GM19351 (cell line): ENCODE measurements around the gene MVD.

Experiments
- ATAC-seq: cut with Tn5 transposase; IDR thresholded peaks from one replicate; pipeline ENCODE4 v1.9.1; 2021; ENCODE audit warnings: mild to moderate bottlenecking, moderate library complexity; ENCODE audit not compliant: unreplicated experiment

MVD gene

DNA sequence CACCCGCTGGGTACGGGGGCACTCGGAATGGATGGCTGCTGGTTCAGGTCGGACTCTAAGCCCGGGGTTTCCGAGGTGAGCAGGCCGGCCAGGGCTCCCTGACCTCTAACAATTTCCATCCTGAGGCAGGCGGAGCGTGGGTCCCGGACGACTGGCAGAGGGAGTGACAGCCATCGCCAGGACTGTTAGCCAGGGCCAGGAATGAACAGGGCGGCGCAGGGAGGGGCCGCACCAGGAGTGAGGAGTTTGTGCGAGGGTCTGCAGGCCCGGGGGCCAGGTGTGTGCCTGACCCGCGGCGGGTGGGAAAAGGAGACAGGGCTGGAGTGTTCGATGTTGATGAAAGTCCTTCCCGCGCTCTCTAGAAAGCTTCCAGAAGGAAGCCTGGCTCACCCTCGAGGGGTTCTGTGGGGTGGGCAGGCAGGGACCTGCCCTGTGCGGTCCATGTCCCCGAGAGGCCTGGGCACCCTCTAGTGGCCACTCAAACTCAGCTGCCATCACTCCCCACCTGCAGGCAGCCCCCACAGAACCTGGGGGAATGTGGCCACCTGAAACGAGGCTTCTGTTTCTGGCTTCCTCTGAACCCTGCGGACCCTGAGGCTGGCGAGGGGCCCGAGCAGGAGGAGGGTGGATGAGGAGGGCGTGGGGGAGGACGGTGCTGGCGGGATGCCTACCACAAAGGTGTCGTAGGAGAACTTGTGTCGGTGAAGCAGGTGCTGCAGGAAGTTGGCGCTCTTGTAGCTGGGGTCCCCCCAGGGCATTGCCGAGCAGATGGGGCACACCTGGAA lies 35.1 kb upstream of the MVD start:
- ATAC-seq = no peak

GRCh38 chr16:88697116-88697830 lies 34.4 kb upstream of the MVD start:
- ATAC-seq = no peak

DNA sequence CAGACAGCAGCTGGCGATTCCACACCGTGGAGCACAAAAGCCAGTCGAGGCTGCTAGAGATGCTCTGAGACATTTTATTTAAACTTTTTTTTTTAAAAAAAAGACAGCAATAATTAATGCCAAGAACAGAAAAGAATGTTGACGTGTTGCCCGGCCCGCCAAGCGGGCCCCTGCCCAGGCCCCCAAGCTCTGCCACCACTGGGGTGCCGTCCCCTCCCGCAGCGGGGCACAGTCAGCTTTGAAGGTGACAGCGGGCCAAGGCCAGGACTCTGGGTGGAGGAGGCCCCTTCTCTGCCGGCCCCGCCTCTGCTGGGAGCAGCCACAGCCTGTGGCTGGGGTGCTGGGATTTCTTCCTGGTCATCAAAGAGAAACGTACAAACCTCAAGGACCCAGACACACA lies 33.5 kb upstream of the MVD start:
- no peak for ATAC-seq

DNA sequence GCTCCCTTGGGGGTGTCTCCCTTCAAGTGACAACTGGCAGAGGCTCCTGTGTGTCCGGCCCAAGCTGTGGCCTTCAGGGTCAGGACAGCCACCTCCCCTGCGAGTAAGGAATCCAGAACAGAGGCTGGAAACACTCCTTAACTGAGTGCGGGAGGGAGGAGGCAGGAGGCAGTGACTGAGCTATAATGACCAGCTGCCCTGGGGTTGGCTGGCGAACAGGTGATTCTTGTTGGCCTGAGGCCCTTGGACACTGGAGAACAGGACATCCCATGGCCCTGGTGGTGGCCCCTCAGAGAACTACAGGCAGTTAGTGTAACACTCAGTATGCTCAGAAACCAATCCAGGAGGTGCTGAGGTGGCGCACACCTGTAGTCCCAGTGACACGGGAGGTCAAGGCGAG lies 32.9 kb upstream of the MVD start:
- ATAC-seq = no peak

DNA sequence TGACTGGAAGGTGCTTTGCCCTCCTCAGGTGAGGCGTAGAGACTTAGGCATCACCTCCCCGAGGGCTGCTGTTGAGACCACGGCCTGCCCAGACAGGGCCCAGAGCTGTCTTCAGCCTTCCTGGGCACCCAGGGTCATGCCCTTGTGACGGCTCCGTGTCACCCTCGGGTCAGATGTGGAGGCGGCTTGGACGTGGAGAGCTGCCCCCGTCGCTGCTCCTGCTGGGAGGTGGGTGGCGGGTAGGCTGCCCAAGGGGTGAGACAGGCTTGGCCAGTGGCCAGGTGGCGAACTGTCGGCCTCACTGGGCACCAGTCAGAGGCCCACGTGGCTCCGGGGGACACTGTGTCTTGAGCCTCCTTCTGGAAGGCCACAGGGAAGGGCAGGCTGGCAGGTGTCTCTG lies 32.3 kb upstream of the MVD start:
- no peak for ATAC-seq

DNA sequence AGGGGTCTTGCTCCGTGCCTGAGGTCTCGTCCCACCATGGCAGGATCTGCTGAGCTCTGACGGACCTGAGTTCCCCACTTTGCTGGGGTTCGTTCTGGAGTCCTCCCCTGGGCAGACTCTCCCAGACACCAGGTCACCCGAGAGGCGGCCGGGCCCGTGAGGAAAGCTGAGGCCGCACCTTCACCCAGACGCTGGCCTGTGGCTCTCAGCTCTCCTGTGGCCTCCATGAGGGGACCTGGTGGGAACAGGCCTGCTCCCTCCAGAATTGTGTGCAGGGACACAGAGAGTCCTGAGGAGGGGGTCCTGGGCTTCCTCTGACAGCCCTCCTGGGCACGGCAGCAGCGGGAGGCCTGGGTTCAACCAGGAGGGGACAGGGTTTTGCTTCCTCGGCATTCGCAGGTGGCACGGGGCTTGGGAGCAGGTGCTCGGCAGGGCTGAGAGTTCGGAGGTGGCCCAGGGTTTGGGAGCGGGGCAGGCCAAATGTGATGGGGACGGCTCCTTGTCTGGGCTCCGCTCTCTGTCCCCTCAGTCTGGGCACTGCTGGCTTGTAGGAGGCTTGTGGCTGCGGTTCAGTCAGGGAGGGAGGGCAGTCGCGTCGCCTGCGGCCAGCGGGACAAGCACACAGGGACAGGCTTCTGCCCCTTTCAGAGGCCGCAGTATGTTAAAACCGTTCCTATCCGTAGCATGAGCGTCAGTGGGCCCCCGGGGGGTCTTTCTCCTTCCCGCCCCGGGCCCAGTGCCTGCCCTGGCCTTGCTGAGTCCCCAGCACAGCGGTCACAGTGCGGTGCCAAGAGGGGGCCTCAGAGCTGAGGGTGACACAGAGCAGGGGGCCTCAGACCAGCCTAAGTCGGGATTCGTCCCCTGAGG lies 31.6 kb upstream of the MVD start:
- no peak for ATAC-seq

DNA sequence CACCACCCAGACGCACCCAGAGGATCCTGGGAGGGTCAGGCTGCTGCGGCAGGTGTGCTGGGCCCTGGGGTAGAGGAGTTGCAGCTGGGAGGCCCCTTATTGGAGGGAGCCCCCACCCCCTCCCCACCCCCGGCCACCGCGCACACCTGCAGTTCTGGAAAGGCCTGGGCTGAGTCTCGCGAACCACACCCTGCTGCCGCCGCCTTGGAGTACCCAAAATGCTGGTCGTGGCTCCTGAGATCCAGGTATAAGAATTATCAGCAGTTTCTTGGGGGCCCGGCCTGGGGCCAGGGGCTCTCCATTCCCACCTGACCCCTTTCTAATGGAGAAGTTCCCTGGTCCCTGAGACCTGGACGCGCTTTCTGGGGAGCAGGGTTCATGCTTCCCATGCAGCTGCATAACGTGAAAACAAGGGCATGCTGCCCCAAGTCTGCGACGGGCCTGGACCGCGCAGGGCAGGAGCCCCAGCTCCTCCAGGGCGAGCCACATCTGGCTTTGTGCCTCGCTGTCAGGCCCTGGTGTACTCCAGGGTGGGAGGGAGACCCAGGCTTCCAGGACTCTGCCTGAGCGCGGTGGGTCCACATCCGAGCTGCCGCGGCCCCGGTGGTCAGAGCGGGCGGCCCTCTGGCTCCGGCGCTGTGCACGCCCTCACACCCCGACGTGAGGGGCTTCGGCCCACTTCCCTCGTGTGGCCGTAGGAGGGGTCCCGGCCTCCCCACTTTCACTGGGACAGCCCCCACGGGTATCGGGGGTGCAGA lies 30.7 kb upstream of the MVD start:
- ATAC-seq = no peak

- no peak for ATAC-seq
These were observed 30.0 kb upstream of the MVD start for GRCh38 chr16:88692861-88693260.

- ATAC-seq = no peak
These were observed 29.2 kb upstream of the MVD start for GRCh38 chr16:88691924-88692560.

DNA sequence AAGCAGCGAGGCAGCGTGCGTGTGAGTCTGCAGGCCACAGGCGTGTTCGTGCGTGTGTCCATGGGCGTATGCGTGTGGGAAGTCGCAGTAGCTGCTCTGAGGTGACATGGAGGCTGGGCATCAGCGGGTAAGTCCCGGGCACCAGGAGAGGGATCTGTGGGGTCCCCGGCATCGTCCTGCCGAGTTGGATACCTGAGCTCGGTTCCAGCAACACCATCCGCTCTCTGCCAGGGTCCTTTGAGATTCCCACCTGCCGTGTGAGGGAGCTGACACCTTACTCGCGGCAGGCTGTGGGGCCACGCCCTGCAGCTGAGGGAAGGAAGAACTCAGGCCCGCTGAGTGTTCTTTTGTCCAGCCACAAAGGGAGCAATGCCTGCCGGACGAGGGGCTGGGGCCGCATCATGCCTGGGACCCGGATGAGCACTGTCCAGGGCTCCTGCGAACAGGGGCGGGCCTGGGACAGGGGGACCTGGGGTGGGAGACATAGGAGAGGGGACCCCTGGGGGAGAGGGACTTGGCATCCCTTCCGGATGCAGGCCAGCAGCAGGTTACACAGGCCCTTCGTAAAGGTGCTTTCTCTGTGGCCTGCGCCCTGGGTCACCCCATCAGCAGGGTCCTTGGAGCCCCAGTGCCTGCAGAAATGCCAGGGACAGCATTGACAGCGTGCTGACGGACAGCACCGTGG lies 28.4 kb upstream of the MVD start:
- ATAC-seq = no peak

DNA sequence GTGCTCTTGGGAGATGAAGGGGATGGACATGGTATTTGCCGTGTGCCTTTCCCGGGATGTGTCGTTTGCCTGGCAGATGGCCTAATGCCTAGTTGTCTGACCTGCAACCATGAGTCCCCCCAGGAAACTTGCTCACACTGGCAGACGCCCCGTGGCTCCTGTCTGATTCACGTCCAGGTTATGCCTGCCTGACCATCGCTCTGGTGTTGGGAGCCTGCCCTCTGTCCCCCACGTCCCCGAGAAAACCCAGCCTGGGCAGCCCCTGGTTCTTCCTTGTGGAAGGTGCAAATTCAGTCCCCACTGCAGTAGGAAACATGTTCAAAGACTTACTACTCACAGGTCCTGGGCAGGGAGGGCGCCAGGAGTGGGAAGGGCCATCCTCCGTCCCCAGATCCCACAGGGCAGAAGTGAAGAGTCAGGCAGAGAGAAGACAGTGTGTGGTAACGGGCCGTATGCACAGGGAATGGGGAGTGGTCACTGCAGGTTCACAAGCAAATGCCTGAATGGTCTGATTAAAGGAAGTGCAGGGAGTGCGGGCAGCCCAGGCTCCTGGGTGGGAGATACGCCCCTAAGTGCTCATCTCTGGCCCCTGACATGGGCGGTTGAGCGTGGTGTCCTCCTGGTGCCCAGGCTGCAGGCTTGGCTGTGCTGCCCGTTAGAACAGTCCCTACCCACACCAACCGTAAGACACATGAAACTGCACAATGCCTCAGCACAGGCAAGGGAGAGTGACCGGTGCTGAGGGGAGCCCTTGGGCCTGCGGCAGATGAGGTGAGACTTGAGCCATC lies 27.6 kb upstream of the MVD start:
- no peak for ATAC-seq

DNA sequence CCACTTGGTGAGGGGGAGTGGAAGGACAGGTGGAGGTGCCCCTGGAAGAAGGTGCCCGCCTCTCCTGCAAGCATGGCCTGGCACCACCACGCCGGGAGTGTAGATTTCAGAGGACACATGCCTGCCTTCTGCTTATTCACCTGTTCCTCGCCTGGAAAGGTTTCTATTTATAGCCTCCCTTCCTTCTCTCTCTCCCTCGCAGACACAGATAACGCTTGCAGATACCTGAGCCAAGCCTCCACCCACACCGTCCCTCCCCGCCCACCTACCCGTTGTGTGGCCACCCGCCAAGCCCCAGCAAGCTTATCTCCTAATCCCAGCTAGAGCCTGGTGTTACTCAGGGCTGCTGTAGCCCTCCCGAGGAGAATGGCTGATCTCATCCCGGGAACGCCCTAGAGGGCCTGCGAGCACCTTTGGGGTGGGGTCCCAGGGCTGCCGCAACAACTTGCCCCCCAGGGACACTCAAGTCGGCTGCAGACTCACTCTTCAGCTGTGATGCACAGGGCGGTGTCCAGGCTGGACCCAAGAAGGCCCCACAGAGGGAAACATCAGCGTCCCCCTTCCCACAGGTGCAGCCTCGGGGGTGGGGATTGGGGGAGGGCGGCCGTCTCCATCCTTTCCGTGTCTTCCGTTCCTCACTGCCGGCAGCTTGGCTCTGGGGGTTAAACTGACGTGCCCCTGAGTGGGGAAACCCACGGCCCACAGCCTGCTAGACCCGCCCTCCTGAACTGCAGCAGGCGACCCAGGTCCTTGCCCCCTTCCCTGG lies 25.3 kb upstream of the MVD start:
- ATAC-seq = no peak

- no peak for ATAC-seq
These were observed 24.8 kb upstream of the MVD start for GRCh38 chr16:88687676-88688012.

- ATAC-seq = no peak
These were observed 24.3 kb upstream of the MVD start for GRCh38 chr16:88687254-88687576.

DNA sequence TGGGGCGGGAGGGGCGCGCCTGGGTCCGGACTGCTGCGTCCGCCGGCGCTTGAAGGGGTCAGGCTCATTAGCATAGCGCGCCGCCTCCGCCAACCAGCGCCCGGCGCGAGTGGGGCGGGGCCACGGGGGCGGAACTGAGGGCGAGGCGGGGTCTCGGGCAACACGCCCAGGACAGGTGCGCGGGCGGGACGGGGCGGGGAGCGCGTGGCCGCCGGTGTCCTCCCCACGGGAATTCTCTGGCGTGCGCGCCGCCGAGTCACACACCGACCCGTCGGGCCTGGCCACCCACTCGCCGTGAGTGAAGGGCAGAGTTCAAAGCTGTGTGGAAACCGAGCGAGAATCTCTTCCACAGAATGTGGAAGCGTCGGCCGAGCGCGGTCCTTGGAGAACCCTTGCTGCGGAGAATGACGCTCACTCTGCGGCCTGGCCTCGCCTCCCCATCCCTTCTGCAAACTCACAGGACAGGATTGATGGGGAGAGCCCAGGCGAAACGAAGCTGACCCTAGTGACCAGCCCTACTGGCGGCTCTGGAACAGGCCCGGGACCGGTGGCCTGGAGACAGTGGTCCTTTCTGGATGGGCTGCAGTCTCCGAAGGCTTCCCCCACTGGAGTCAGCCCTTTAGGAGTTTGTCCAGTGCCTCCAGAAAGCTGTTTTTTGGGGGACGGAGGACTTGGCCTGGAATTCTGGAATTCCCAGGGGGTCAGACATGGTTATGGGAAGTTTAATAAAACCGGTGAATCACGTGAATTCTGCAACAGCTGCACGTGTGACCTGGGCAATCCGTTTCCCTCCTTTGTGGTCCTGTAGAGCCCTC lies 23.8 kb upstream of the MVD start, which contains the start of gene SNAI3:
Gene SNAI3, minus strand, starts transcription at position 69 of the 815 bp plus-strand sequence. CDS start 101 bp downstream, outside the sequence.
- peak; percentile 61 for ATAC-seq

DNA sequence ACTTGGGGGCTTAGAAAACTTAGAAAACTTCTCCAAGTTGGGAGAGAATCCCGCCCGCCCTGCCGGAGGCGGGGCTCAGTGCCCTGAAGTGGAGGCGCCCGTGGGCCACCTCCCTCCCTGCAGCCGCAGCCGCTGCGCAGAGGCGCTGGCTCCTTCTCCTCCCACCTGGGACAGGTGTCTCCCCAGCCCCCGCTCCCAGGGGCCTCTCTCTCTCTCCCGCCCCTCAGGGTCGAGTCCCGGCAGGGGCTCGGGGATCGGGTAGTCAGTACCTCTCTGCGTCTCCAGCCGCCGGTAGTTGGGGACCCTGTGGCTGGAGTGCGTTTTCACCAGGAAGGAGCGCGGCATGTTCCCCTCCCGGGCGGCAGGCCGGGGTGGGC lies 23.2 kb upstream of the MVD start:
- no peak for ATAC-seq

- no peak for ATAC-seq
These were observed 22.5 kb upstream of the MVD start for GRCh38 chr16:88685156-88686061.
